Peyer's patch (tissue), 4 donors: ENCODE results near the gene SEMA4D.

ENCODE experiments used
- POLR2A ChIP-seq, 2 donors: fragments of 450-650 bp; IDR thresholded peaks; one replicate each; pipeline ENCODE4 v1.5.1; 2017; ENCODE audit warnings: antibody characterized with exemption in 2 of 2, mild to moderate bottlenecking in 2 of 2, moderate library complexity in 2 of 2
- TF ChIP-seq, protein P1 (sequence below), 6 experiments: fragments of 450-650 bp in 4 of 6; fragments of 200-600 bp in 2 of 6; sonication (generic) in 1 of 6; IDR thresholded peaks; one replicate each; pipeline ENCODE4 v1.5.1; 2017 to 2019; ENCODE audit warnings: antibody characterized with exemption in 6 of 6, mild to moderate bottlenecking in 3 of 6, moderate library complexity in 1 of 6

DNA sequence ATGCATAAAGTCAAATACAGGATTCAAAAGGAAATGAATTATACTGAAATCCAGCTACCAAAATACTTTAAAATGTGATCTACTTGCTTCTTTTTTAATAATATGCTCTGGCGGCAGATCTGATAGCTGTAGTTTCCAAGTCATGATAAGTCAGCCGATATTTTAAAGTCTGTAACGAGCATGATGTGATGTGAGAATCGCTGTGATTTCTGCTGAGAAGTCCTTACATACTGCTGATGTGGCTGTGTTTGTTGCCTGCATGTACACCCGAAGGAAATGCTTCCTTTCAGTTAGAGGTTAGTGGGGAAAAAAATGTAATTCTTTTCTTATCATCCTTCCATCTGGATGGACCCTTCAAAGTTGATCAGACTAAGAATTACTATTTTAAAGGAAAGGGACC lies 4.8 kb upstream of the SEMA4D start:
- TF ChIP-seq, protein P1, sequence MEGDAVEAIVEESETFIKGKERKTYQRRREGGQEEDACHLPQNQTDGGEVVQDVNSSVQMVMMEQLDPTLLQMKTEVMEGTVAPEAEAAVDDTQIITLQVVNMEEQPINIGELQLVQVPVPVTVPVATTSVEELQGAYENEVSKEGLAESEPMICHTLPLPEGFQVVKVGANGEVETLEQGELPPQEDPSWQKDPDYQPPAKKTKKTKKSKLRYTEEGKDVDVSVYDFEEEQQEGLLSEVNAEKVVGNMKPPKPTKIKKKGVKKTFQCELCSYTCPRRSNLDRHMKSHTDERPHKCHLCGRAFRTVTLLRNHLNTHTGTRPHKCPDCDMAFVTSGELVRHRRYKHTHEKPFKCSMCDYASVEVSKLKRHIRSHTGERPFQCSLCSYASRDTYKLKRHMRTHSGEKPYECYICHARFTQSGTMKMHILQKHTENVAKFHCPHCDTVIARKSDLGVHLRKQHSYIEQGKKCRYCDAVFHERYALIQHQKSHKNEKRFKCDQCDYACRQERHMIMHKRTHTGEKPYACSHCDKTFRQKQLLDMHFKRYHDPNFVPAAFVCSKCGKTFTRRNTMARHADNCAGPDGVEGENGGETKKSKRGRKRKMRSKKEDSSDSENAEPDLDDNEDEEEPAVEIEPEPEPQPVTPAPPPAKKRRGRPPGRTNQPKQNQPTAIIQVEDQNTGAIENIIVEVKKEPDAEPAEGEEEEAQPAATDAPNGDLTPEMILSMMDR (IDR thresholded peaks at IDR 0.05), result no peak
- TF ChIP-seq POLR2A (IDR thresholded peaks at IDR 0.05), result no peak
